Neuronal stem cell (in vitro differentiated cells): Measurements from ENCODE around the gene KRTAP22-1.
A peak's percentile ranks its signal among the peaks of the same experiment; 100 is the strongest.

Experiments used
- DNase-seq: peaks from one replicate; pipeline ENCODE4 v3.0.0-alpha.2; 2013; ENCODE audit warnings: low spot score
- H2AFZ ChIP-seq: one replicate; pipeline ENCODE4 v1.6.1; 2013; ENCODE audit warnings: mild to moderate bottlenecking, low read length, inconsistent platforms
- H2AK5ac ChIP-seq: 2 replicates; pipeline ENCODE4 v1.6.1; 2013; ENCODE audit warnings: low read depth, mild to moderate bottlenecking, inconsistent platforms, low read length, moderate library complexity, mixed read lengths
- H2BK120ac ChIP-seq: 2 replicates; pipeline ENCODE4 v1.6.1; 2013; ENCODE audit warnings: low read depth, mild to moderate bottlenecking, inconsistent platforms, low read length, moderate library complexity, mixed read lengths
- H2BK12ac ChIP-seq: one replicate; pipeline ENCODE4 v1.6.1; 2013; ENCODE audit warnings: low read length, inconsistent platforms
- H2BK15ac ChIP-seq: 2 replicates; pipeline ENCODE4 v1.6.1; 2013; ENCODE audit warnings: mild to moderate bottlenecking, low read length, inconsistent platforms, mixed read lengths
- H2BK5ac ChIP-seq: one replicate; pipeline ENCODE4 v1.6.1; 2013; ENCODE audit warnings: inconsistent platforms, mild to moderate bottlenecking, low read length, moderate library complexity
- H3K14ac ChIP-seq: one replicate; pipeline ENCODE4 v1.6.1; 2013; ENCODE audit warnings: low read length, inconsistent platforms
- H3K18ac ChIP-seq: 2 replicates; pipeline ENCODE4 v1.6.1; 2013; ENCODE audit warnings: low read length, inconsistent platforms
- H3K23ac ChIP-seq: 2 replicates; pipeline ENCODE4 v1.6.1; 2013; ENCODE audit warnings: low read depth, mild to moderate bottlenecking, mixed read lengths, low read length, inconsistent platforms; ENCODE audit not compliant: poor library complexity
- H3K27ac ChIP-seq: replicated peaks from 3 replicates; pipeline ENCODE4 v1.5.1; 2013; ENCODE audit warnings: low read length, inconsistent platforms
- H3K27me3 ChIP-seq, 3 experiments: 2 replicates each; pipeline ENCODE4 v1.6.1; 2013; ENCODE audit warnings: low read length in 3 of 3, mild to moderate bottlenecking in 2 of 3, inconsistent platforms in 1 of 3, low read depth in 1 of 3, mixed read lengths in 1 of 3, moderate library complexity in 1 of 3; ENCODE audit not compliant: control insufficient read depth in 3 of 3, insufficient read depth in 3 of 3
- H3K36me3 ChIP-seq, 2 donors: replicated peaks in 1 of 2; 2 replicates each; pipeline ENCODE4 v1.6.1; 2013; ENCODE audit warnings: low read length in 2 of 2; ENCODE audit not compliant: control insufficient read depth in 2 of 2, insufficient read depth in 2 of 2
- H3K4ac ChIP-seq: 2 replicates; pipeline ENCODE4 v1.6.1; 2013; ENCODE audit warnings: inconsistent platforms, mild to moderate bottlenecking, low read length, moderate library complexity
- H3K4me1 ChIP-seq, 2 donors: 1 replicate in 1 of 2; 2 replicates in 1 of 2; pipeline ENCODE4 v1.6.1; 2013; ENCODE audit warnings: low read length in 2 of 2, low read depth in 1 of 2; ENCODE audit not compliant: control insufficient read depth in 2 of 2, insufficient read depth in 1 of 2
- H3K4me2 ChIP-seq: one replicate; pipeline ENCODE4 v1.6.1; 2013; ENCODE audit warnings: mild to moderate bottlenecking, low read length, inconsistent platforms; ENCODE audit not compliant: insufficient read depth, poor library complexity, severe bottlenecking
- H3K4me3 ChIP-seq, 2 donors: 2 replicates each; pipeline ENCODE4 v1.5.1; 2013; ENCODE audit warnings: low read length in 2 of 2, mild to moderate bottlenecking in 2 of 2, inconsistent platforms in 1 of 2, moderate library complexity in 1 of 2
- H3K79me1 ChIP-seq: one replicate; pipeline ENCODE4 v1.6.1; 2013; ENCODE audit warnings: low read depth, mild to moderate bottlenecking, inconsistent platforms, low read length, moderate library complexity
- H3K9ac ChIP-seq: one replicate; pipeline ENCODE4 v1.6.1; 2013; ENCODE audit warnings: mild to moderate bottlenecking, low read depth, low read length, inconsistent platforms; ENCODE audit not compliant: poor library complexity
- H3K9me3 ChIP-seq, 2 donors: replicated peaks in 1 of 2; 2 replicates each; pipeline versions ENCODE3 to v1.6.1; 2013; ENCODE audit warnings: low read length in 2 of 2, mild to moderate bottlenecking in 2 of 2, inconsistent platforms in 1 of 2, low read depth in 1 of 2, mixed read lengths in 1 of 2, moderate library complexity in 1 of 2; ENCODE audit not compliant: control insufficient read depth in 2 of 2, insufficient read depth in 1 of 2
- H4K8ac ChIP-seq: one replicate; pipeline ENCODE4 v1.6.1; 2013; ENCODE audit warnings: low read depth, mild to moderate bottlenecking, inconsistent platforms, low read length, moderate library complexity
- H4K91ac ChIP-seq: one replicate; pipeline ENCODE4 v1.6.1; 2013; ENCODE audit warnings: low read length, low read depth, mild to moderate bottlenecking, inconsistent platforms; ENCODE audit not compliant: poor library complexity
- WGBS, 2 donors: extraction: QIAGEN DNeasy Blood & Tissue Kit; methylation state at CpG; one replicate each; pipeline ENCODE4 v1.1.7; 2013; ENCODE audit warnings: missing lambda C conversion rate in 2 of 2, mixed read lengths in 1 of 2; ENCODE audit not compliant: insufficient read length in 2 of 2, insufficient replicate concordance in 1 of 2; ENCODE audit errors: extremely low coverage in 2 of 2; 5-methylcytosine and 5-hydroxymethylcytosine counted together

The KRTAP22-1 gene

GRCh38 chr21:30620080-30620479 is 19.2 kb downstream of the KRTAP22-1 start:
- Histone ChIP-seq H2BK12ac (no peak overlapping the region), H2BK120ac (no peak overlapping the region), H4K8ac (no peak overlapping the region), H3K9ac (no peak overlapping the region), H4K91ac (no peak overlapping the region), H2AK5ac (no peak overlapping the region), H2AFZ (no peak overlapping the region), H3K4ac (no peak overlapping the region), H3K14ac (no peak overlapping the region), H3K23ac (no peak overlapping the region), H2BK15ac (no peak overlapping the region), H3K4me3 (no peak overlapping the region), H3K79me1 (no peaks in the 10 kb centered on the region), H3K36me3 (no peaks in the 10 kb centered on the region), H3K9me3 (no peaks in the 10 kb centered on the region), H3K27ac (no peak overlapping the region), H2BK5ac (no peak overlapping the region), H3K4me2 (no peak overlapping the region), H3K18ac (no peak overlapping the region), H3K27me3 (no peaks in the 10 kb centered on the region), H3K4me1 (no peaks in the 10 kb centered on the region)
- no peak for DNase-seq

GRCh38 chr21:30620522-30620921 is 19.6 kb downstream of the KRTAP22-1 start, which contains the start of gene KRTAP20-4:
KRTAP20-4 (plus strand) TSS chr21:30620627.
- Histone ChIP-seq H3K14ac (no peak within 1 kb of the TSS), H3K9ac (no peak within 1 kb of the TSS), H2BK5ac (no peak within 1 kb of the TSS), H3K4me1 (no peaks in the 10 kb centered on the region), H3K4me2 (no peak within 1 kb of the TSS), H2BK15ac (no peak within 1 kb of the TSS), H3K36me3 (no peaks in the 10 kb centered on the region), H4K91ac (no peak within 1 kb of the TSS), H2BK12ac (no peak within 1 kb of the TSS), H2BK120ac (no peak within 1 kb of the TSS), H3K4ac (no peak within 1 kb of the TSS), H3K27ac (no peak within 1 kb of the TSS), H2AK5ac (no peak within 1 kb of the TSS), H3K23ac (no peak within 1 kb of the TSS), H4K8ac (no peak within 1 kb of the TSS), H3K18ac (no peak within 1 kb of the TSS), H3K27me3 (no peaks in the 10 kb centered on the region), H3K79me1 (no peaks in the 10 kb centered on the region), H3K4me3 (no peak within 1 kb of the TSS), H2AFZ (no peak within 1 kb of the TSS), H3K9me3 (peaks cover 0 to 2% of the 10 kb centered on the region in 2 donors)
- no CpG with 5 or more reads among the region's 3 CpGs for WGBS, 2 donors
- no peak for DNase-seq

- DNase-seq: no peak
- H3K9me3 ChIP-seq: peaks cover 0 to 2% of the 10 kb centered on the region in 2 donors
- H3K4me3 ChIP-seq: peak overlapping the region in 1 of 2 donors; percentile 36
- no peak overlapping the region for H3K18ac ChIP-seq
- no peak overlapping the region for H4K91ac ChIP-seq
- no peaks in the 10 kb centered on the region for H3K36me3 ChIP-seq
- H3K23ac ChIP-seq: no peak overlapping the region
- no peak overlapping the region for H3K27ac ChIP-seq
- no peak overlapping the region for H3K9ac ChIP-seq
- H3K4ac ChIP-seq: no peak overlapping the region
- no peak overlapping the region for H4K8ac ChIP-seq
- no CpG with 5 or more reads among the region's 3 CpGs for WGBS, 2 donors
- no peak overlapping the region for H3K14ac ChIP-seq
- H2AK5ac ChIP-seq: no peak overlapping the region
- H3K27me3 ChIP-seq: no peaks in the 10 kb centered on the region
- no peak overlapping the region for H2BK5ac ChIP-seq
- H3K79me1 ChIP-seq: no peaks in the 10 kb centered on the region
- no peaks in the 10 kb centered on the region for H3K4me1 ChIP-seq
- H3K4me2 ChIP-seq: no peak overlapping the region
- H2BK15ac ChIP-seq: no peak overlapping the region
- H2BK120ac ChIP-seq: no peak overlapping the region
- H2BK12ac ChIP-seq: no peak overlapping the region
- no peak overlapping the region for H2AFZ ChIP-seq
Observed at GRCh38 chr21:30623362-30623761, 22.5 kb downstream of the KRTAP22-1 start.

GRCh38 chr21:30625449-30626165 is 24.7 kb downstream of the KRTAP22-1 start:
- no peak overlapping the region for H3K9ac ChIP-seq
- no peak overlapping the region for H3K4ac ChIP-seq
- no peaks in the 10 kb centered on the region for H3K4me1 ChIP-seq
- H3K36me3 ChIP-seq: no peaks in the 10 kb centered on the region
- H2AK5ac ChIP-seq: no peak overlapping the region
- DNase-seq: no peak
- no peak overlapping the region for H2BK120ac ChIP-seq
- peaks cover 0 to 2% of the 10 kb centered on the region in 2 donors for H3K9me3 ChIP-seq
- H3K79me1 ChIP-seq: no peaks in the 10 kb centered on the region
- H3K14ac ChIP-seq: no peak overlapping the region
- no peak overlapping the region for H3K18ac ChIP-seq
- H3K27me3 ChIP-seq: no peaks in the 10 kb centered on the region
- WGBS, 2 donors: no CpG with 5 or more reads among the region's 4 CpGs
- H4K8ac ChIP-seq: no peak overlapping the region
- H2BK15ac ChIP-seq: no peak overlapping the region
- H3K27ac ChIP-seq: no peak overlapping the region
- no peak overlapping the region for H3K4me3 ChIP-seq
- no peak overlapping the region for H3K4me2 ChIP-seq
- H4K91ac ChIP-seq: no peak overlapping the region
- no peak overlapping the region for H2BK12ac ChIP-seq
- H2AFZ ChIP-seq: no peak overlapping the region
- H2BK5ac ChIP-seq: no peak overlapping the region
- H3K23ac ChIP-seq: no peak overlapping the region
